Lower lobe of right lung (tissue), 2 donors: ENCODE data around the gene ACSM4. TPM values are rescaled to one million over a fixed set of nuclear protein-coding genes. Genes with fewer than 3 reads are reported as not detected.

Source experiments
- ATAC-seq, 2 donors: fragments of 200-7000 bp; cut with Tn5 transposase; one replicate each; pipeline ENCODE4 v1.9.1; 2020 to 2022; ENCODE audit warnings: mild to moderate bottlenecking in 2 of 2, moderate library complexity in 2 of 2
- DNase-seq: peaks from one replicate; pipeline ENCODE4 v3.0.0-alpha.2; 2020
- H3K27ac ChIP-seq: fragments of 200-600 bp; one replicate; pipeline ENCODE4 v1.8.0; 2022
- H3K27me3 ChIP-seq: fragments of 200-600 bp; one replicate; pipeline ENCODE4 v1.8.0; 2022; ENCODE audit warnings: low read depth
- H3K36me3 ChIP-seq: fragments of 200-600 bp; one replicate; pipeline ENCODE4 v1.8.0; 2022; ENCODE audit warnings: mild to moderate bottlenecking
- H3K4me1 ChIP-seq: fragments of 200-600 bp; one replicate; pipeline ENCODE4 v1.8.0; 2022
- H3K4me3 ChIP-seq: fragments of 200-600 bp; one replicate; pipeline ENCODE4 v1.8.0; 2022; ENCODE audit warnings: mild to moderate bottlenecking
- H3K9me3 ChIP-seq: fragments of 200-600 bp; one replicate; pipeline ENCODE4 v1.8.0; 2022
- intact Hi-C: fragments of 100-400 bp; cut with DNase I; formaldehyde crosslinking; loops from one replicate; pipeline ENCODE4 v1.11.0; 2022
- total RNA-seq: library from RNA; stranded (reverse); fragmentation: NEBNext Ultra II Directional; extraction: Animal tissue kit (Norgen Biotek cat#: 25700); gene quantifications from one replicate; pipeline ENCODE4 v1.2.1, GENCODE V29; 2021
- TF ChIP-seq, protein P1 (sequence below): fragments of 200-600 bp; IDR thresholded peaks from one replicate; pipeline ENCODE4 v1.8.0; 2022; ENCODE audit warnings: antibody characterized with exemption, mild to moderate bottlenecking
- donor health status: DM: no; HTN: yes; CAD: no; lungs with severe emphysema.

The ACSM4 gene
- total RNA-seq, 1 donor from 2014 or later = not detected

DNA sequence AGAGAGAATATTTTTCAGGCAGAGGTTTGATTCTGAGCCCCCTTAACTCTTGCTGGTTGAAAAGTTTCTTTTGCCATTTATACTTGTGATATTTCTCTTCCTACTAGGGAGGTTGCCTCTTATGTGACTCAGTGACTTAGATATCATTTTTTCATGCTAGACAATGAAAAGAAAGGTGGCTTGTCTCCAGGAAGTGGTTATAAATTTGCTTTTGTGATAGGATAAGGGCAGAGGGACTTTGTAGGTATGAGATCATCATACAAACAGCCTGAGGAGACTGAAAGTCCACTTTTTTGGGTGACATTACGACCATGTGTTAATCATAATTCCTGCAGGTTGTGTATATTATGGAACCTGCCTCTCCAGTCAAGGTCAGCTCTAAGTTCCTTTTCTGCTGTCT, 35.8 kb downstream of the ACSM4 start:
- no peaks in the 10 kb centered on the region for H3K27me3 ChIP-seq
- ATAC-seq (no peak), DNase-seq (no peak)
- H3K4me1 ChIP-seq = no peaks in the 10 kb centered on the region
- H3K9me3 ChIP-seq = peaks cover 6% of the 10 kb centered on the region
- intact Hi-C loops = no loop called here
- no peak overlapping the region for H3K27ac ChIP-seq
- TF ChIP-seq, protein P1, sequence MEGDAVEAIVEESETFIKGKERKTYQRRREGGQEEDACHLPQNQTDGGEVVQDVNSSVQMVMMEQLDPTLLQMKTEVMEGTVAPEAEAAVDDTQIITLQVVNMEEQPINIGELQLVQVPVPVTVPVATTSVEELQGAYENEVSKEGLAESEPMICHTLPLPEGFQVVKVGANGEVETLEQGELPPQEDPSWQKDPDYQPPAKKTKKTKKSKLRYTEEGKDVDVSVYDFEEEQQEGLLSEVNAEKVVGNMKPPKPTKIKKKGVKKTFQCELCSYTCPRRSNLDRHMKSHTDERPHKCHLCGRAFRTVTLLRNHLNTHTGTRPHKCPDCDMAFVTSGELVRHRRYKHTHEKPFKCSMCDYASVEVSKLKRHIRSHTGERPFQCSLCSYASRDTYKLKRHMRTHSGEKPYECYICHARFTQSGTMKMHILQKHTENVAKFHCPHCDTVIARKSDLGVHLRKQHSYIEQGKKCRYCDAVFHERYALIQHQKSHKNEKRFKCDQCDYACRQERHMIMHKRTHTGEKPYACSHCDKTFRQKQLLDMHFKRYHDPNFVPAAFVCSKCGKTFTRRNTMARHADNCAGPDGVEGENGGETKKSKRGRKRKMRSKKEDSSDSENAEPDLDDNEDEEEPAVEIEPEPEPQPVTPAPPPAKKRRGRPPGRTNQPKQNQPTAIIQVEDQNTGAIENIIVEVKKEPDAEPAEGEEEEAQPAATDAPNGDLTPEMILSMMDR = no peak
- no peak overlapping the region for H3K4me3 ChIP-seq
- H3K36me3 ChIP-seq = no peaks in the 10 kb centered on the region

DNA sequence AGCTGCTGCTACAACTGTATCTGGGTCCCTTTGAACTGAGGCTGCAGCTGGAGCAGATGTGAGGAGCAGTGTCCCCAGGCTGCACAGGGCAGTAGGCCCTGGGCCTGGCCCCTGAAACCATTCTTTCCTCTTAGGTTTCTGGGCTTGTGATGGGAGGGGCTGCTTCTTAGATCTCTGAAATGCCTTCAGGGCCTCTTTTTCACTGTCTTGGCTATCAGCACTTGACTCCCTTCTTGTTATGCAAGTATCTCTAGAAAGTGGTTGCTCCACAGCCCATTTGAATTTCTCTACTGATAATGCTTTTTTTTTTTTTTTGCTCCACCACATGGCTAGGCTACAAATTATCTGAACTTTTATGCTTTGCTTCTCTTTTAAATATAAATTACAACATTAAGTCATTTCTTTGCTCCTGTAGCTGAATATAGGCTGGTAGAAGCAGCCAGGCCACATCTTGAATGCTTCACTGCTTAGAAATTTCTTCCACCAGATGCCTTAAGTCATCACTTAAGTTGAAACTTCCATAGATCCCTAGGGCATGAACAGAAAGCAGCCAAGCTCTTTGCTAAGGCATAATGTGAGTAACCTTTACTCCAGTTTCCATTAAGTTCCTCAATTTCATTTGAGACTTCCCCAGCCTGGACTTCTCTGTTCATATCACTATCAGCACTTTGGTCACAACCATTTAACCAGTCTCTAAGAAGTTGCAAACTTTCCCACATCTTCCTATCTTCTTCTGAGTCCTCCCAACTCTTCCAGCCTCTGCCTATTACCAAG, 41.1 kb downstream of the ACSM4 start:
- DNase-seq = no peak
- peaks cover 9% of the 10 kb centered on the region for H3K9me3 ChIP-seq

DNA sequence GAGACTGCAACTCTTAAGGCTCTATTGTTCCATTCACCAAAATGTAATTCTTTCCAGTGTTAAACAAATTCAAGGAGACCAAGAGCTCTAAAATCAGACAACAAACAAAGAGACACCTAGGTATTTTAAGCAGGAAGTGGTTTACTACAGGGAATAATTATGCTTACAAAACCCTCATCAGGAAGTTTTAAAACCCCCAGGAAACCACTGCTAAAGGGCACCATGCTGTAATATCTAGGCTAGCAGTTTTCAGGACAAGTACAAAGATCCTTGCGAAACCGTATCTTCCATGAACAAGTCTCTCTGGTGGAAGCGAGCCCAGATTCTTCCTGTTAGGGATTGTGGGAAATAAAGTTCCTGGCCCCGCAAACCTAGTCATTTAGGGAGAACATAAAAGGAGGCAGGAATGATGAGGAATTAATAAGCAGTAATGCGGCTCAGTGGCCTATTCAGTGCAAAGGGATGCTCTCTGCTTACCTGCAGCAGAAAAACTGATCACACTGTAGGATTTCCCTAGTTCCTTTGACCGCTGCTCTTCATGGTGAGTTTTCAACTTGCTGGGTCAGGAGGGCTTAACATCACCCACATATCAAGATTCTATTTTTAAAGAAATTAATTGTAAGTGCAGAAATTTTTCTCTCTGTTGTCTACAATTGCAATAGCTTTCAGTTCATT, 42.8 kb downstream of the ACSM4 start:
- DNase-seq (no peak), ATAC-seq (no peak)
- H3K4me1 ChIP-seq = peaks cover 6% of the 10 kb centered on the region
- no peak overlapping the region for H3K4me3 ChIP-seq
- H3K27me3 ChIP-seq = no peaks in the 10 kb centered on the region
- TF ChIP-seq, protein P1 = no peak
- H3K9me3 ChIP-seq = peaks cover 9% of the 10 kb centered on the region
- no peak overlapping the region for H3K27ac ChIP-seq
- no peaks in the 10 kb centered on the region for H3K36me3 ChIP-seq
- intact Hi-C loops = no loop called here

More for the DNA sequence above, 41.1 kb downstream of the ACSM4 start:
- Histone ChIP-seq H3K27ac (no peak overlapping the region), H3K4me1 (peaks cover 6% of the 10 kb centered on the region), H3K27me3 (no peaks in the 10 kb centered on the region), H3K36me3 (no peaks in the 10 kb centered on the region), H3K4me3 (no peak overlapping the region)
- peak in 1 of 2 donors; percentile 53 for ATAC-seq
- TF ChIP-seq, protein P1 = no peak
- intact Hi-C loops = no loop called here

DNA sequence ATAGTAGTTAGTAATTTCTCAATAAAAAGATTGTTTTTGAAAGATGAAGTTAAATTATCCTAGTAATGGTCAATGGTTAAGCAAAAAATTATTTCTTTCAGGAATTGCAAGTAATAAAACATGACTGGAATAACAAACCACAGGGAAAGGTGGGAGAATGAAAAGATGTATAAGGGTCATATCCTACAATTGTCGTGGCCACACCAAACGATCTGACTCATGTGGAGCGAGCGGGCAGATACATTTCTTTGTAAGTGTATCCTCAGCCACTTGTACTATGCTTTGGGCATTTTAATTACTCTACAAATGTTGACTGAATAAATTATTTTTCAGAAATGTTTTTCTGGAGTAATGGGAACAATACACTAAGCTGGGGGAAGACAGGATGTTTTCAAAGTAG, 45.5 kb downstream of the ACSM4 start:
- H3K4me1 ChIP-seq = peaks cover 6% of the 10 kb centered on the region
- DNase-seq (no peak), ATAC-seq (no peak)
- intact Hi-C loops = no loop called here
- no peak overlapping the region for H3K27ac ChIP-seq
- peaks cover 6% of the 10 kb centered on the region for H3K9me3 ChIP-seq
- H3K36me3 ChIP-seq = no peaks in the 10 kb centered on the region
- TF ChIP-seq, protein P1 = no peak
- no peaks in the 10 kb centered on the region for H3K27me3 ChIP-seq
- H3K4me3 ChIP-seq = no peak overlapping the region

DNA sequence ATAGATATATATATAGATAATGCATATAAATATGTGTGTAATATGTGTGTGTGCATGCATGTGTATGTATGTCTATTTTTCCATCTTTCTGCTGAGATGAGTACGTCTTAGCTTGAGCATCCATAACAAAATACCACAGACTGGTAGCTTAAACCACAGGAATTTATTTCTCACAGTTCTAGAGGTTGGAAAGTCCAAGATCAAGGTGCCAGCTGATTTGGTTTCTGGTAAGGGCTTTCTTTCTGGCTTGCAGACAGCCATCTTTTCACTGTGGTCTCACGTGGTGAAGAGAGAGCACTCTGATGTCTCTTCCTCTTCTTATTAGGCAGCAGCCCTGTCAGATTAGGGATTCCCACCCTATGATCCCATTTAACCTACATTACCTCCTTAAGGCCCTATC, 47.3 kb downstream of the ACSM4 start:
- no peaks in the 10 kb centered on the region for H3K9me3 ChIP-seq

More for the DNA sequence above, 47.3 kb downstream of the ACSM4 start:
- Histone ChIP-seq H3K36me3 (no peaks in the 10 kb centered on the region), H3K27ac (no peak overlapping the region), H3K27me3 (no peaks in the 10 kb centered on the region), H3K4me3 (no peak overlapping the region), H3K4me1 (no peaks in the 10 kb centered on the region)
- TF ChIP-seq, protein P1 = no peak
- intact Hi-C loops = no loop called here
- DNase-seq = no peak
- ATAC-seq = no peak
